NCI-H446 (cell line): Measurements from ENCODE around the gene FAM50B.

ENCODE experiments used
- DNase-seq, 2 experiments: peaks; one replicate each; lab custom pipeline; 2025; lab: John Stamatoyannopoulos, UW

Gene FAM50B

GRCh38 chr6:3873051-3873450, 23.9 kb downstream of the FAM50B start:
- DNase-seq: no peak

GRCh38 chr6:3874069-3874468, 24.9 kb downstream of the FAM50B start:
- DNase-seq: no peak

- DNase-seq: no peak
Observed at GRCh38 chr6:3875486-3875885, 26.3 kb downstream of the FAM50B start.

- DNase-seq: no peak
Observed at GRCh38 chr6:3876101-3876500, 26.9 kb downstream of the FAM50B start.

- DNase-seq: no peak
Observed at GRCh38 chr6:3876866-3877265, 27.7 kb downstream of the FAM50B start.

- DNase-seq: no peak
Observed at GRCh38 chr6:3878048-3878666, 29.0 kb downstream of the FAM50B start.

GRCh38 chr6:3879194-3879952, 30.2 kb downstream of the FAM50B start:
- no peak for DNase-seq

- no peak for DNase-seq
Observed at GRCh38 chr6:3881711-3882421, 32.7 kb downstream of the FAM50B start.

- no peak for DNase-seq
Observed at GRCh38 chr6:3882431-3882830, 33.3 kb downstream of the FAM50B start.

- DNase-seq: no peak
Observed at GRCh38 chr6:3882866-3883265, 33.7 kb downstream of the FAM50B start.

- no peak for DNase-seq
Observed at GRCh38 chr6:3884007-3884745, 35.0 kb downstream of the FAM50B start.

- no peak for DNase-seq
Observed at GRCh38 chr6:3885262-3886036, 36.3 kb downstream of the FAM50B start.

- no peak for DNase-seq
Observed at GRCh38 chr6:3887150-3887700, 38.1 kb downstream of the FAM50B start.

- DNase-seq: no peak
Observed at GRCh38 chr6:3888153-3888957, 39.2 kb downstream of the FAM50B start.

GRCh38 chr6:3890047-3890446, 40.9 kb downstream of the FAM50B start:
- no peak for DNase-seq

- DNase-seq: no peak
Observed at GRCh38 chr6:3891883-3892282, 42.7 kb downstream of the FAM50B start.

GRCh38 chr6:3892603-3893002, 43.4 kb downstream of the FAM50B start:
- DNase-seq: no peak

GRCh38 chr6:3893487-3893886, 44.3 kb downstream of the FAM50B start:
- DNase-seq: no peak

GRCh38 chr6:3893917-3894316, 44.7 kb downstream of the FAM50B start:
- DNase-seq: no peak

GRCh38 chr6:3894590-3895311, 45.6 kb downstream of the FAM50B start:
- DNase-seq: peak in 1 of 2 experiments; percentile 11
